Measurements from ENCODE around the gene GNG7. TPM values are rescaled to one million over a fixed set of nuclear protein-coding genes. Genes with fewer than 3 reads are reported as not detected.
A peak's percentile ranks its signal among the peaks of the same experiment; 100 is the strongest.

The GNG7 gene
- total RNA-seq, 2 donors from 2014 or later: 8.7 to 22.9 TPM

DNA sequence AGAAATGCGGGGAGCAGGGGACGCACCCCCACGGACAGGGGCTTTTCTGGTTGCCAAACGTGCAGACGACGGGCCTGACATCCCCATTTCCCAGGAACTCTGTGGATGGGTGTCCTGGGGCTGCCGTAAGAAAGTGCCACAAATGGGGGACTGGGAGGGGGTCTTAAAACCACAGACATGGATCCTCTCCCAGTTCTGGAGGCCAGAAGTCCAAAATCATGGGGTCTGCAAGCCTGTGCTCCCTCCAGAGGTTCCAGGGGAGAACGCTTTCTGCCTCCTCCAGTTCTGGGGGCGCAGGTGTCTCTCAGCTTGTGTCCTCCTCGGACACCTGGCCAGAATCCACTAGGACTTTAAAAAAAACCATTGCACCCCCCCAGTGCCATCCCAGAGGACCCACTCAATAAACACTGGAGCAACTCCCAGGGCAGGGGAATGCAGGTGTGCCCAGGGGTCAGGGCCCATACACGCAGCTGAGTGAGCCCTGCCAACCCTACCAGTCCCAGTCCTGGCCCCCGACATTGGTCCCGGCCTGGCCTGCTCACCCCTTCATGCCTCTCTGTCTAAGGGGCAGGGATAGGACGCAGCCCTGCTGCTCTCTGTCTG is 122.7 kb downstream of the GNG7 start:
- peak overlapping the region; percentile 78 to 83 for H3K27ac ChIP-seq
- intact Hi-C loops (cut with DNase I): loop anchor here (1.0 to 2.0 kb wide), 2 partner anchors 37 to 105 kb away; no protein-coding TSS in a partner anchor
- peak overlapping the region; percentile 31 to 37 for H3K4me3 ChIP-seq
- no peaks in the 10 kb centered on the region for H3K36me3 ChIP-seq
- no peak for DNase-seq (ENCODE audit: low spot score)
- H3K9me3 ChIP-seq: no peaks in the 10 kb centered on the region
- H3K27me3 ChIP-seq (replicated peaks; ENCODE audit: insufficient read depth): no peaks in the 10 kb centered on the region
- 40% methylated on average over 14 of the region's 14 CpGs for WGBS
- H3K4me1 ChIP-seq (replicated peaks): peaks cover 15% of the 10 kb centered on the region
- TF ChIP-seq POLR2A (IDR thresholded peaks at IDR 0.05) (no peak), POLR2AphosphoS5 (IDR thresholded peaks at IDR 0.05) (no peak)
- TF ChIP-seq, protein P1, sequence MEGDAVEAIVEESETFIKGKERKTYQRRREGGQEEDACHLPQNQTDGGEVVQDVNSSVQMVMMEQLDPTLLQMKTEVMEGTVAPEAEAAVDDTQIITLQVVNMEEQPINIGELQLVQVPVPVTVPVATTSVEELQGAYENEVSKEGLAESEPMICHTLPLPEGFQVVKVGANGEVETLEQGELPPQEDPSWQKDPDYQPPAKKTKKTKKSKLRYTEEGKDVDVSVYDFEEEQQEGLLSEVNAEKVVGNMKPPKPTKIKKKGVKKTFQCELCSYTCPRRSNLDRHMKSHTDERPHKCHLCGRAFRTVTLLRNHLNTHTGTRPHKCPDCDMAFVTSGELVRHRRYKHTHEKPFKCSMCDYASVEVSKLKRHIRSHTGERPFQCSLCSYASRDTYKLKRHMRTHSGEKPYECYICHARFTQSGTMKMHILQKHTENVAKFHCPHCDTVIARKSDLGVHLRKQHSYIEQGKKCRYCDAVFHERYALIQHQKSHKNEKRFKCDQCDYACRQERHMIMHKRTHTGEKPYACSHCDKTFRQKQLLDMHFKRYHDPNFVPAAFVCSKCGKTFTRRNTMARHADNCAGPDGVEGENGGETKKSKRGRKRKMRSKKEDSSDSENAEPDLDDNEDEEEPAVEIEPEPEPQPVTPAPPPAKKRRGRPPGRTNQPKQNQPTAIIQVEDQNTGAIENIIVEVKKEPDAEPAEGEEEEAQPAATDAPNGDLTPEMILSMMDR (IDR thresholded peaks at IDR 0.05): no peak

DNA sequence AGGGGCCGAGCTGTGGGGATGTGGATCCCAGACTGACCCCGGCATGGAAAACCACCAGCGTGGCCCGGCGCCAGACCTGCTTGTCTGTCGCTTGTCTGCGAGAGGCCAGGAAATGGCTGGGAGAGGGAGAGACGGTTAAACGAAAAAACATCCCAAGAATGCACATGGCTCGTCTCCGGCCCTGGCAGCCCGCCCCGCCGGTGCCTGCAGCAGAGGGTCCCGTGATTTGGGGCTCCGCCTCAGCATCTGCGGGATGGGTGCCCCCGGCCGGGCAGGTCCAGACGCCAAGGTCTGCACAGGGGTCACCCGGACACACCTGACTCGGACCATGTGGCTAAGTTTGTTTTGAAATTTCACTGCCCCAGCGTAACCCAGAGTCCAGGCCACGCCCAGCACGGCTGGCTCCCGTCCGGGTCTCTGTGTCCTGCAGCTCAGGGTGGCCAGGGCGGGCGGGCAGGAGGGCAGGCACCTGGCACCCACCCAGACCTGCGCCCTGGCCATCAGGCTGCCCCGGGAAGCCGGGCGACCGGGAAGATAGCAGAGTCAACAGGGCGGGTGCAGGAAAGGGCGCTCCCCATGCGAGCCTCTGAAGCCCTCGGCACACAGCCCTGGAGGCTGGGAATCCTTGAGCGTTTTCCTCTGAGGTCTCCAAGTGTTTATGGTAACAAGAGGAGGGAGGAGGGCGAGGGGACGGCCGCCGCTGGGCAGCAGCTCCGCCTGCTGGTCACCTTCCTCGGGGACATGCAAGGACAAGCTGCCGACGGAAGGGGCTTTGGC is 123.4 kb downstream of the GNG7 start:
- Histone ChIP-seq H3K27me3 (replicated peaks; ENCODE audit: insufficient read depth) (no peaks in the 10 kb centered on the region), H3K36me3 (no peaks in the 10 kb centered on the region), H3K4me1 (replicated peaks) (peaks cover 15% of the 10 kb centered on the region), H3K4me3 (peak overlapping the region; percentile 31 to 37), H3K27ac (peak overlapping the region; percentile 78 to 83), H3K9me3 (no peaks in the 10 kb centered on the region)
- peak; percentile 91 for DNase-seq (ENCODE audit: low spot score)
- no peak for TF ChIP-seq POLR2A (IDR thresholded peaks at IDR 0.05)
- TF ChIP-seq, protein P1 (IDR thresholded peaks at IDR 0.05): peak; percentile 86 to 99 (median 97)
- TF ChIP-seq POLR2AphosphoS5 (IDR thresholded peaks at IDR 0.05): peak; percentile 90
- WGBS: under 1% methylated on average over 47 of the region's 47 CpGs
- intact Hi-C loops (cut with DNase I): loop anchor here (1.0 to 2.0 kb wide), 3 partner anchors 32 to 105 kb away; no protein-coding TSS in a partner anchor

DNA sequence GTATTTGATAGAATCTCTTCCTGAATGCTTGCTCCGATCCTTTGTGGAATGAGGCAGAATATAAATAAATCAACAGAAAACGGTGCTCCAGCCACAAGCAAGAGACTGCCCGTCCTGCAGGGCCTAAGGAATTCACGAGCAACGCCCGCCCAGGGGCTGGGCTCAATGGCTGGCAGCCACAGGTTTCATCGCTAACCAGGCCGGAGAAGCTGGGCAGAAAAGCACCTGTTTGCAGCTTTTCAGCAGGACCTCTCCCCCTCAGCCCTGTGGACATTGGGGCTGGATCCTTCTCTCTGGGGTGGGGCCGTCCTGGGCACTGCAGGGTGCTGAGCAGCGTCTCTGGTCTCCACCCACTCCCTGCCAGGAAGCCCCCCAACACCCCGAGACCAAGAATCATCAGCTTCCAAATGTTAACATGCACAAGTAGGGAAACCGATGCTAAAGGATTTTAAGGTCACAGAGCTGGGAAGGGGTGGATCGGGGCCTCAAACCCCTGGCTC is 124.1 kb downstream of the GNG7 start:
- H3K27me3 ChIP-seq (replicated peaks; ENCODE audit: insufficient read depth): no peaks in the 10 kb centered on the region
- WGBS: 13% methylated on average over 13 of the region's 13 CpGs
- no peaks in the 10 kb centered on the region for H3K9me3 ChIP-seq
- H3K4me3 ChIP-seq: peak overlapping the region in 1 of 2 donors; percentile 37
- no peaks in the 10 kb centered on the region for H3K36me3 ChIP-seq
- no peak for TF ChIP-seq POLR2A (IDR thresholded peaks at IDR 0.05)
- peak; percentile 61 for TF ChIP-seq POLR2AphosphoS5 (IDR thresholded peaks at IDR 0.05)
- peak overlapping the region; percentile 78 to 83 for H3K27ac ChIP-seq
- H3K4me1 ChIP-seq (replicated peaks): peaks cover 15% of the 10 kb centered on the region
- intact Hi-C loops (cut with DNase I): loop anchor here (1.0 to 2.0 kb wide), 2 partner anchors 33 to 36 kb away; no protein-coding TSS in a partner anchor
- peak; percentile 55 for DNase-seq (ENCODE audit: low spot score)

DNA sequence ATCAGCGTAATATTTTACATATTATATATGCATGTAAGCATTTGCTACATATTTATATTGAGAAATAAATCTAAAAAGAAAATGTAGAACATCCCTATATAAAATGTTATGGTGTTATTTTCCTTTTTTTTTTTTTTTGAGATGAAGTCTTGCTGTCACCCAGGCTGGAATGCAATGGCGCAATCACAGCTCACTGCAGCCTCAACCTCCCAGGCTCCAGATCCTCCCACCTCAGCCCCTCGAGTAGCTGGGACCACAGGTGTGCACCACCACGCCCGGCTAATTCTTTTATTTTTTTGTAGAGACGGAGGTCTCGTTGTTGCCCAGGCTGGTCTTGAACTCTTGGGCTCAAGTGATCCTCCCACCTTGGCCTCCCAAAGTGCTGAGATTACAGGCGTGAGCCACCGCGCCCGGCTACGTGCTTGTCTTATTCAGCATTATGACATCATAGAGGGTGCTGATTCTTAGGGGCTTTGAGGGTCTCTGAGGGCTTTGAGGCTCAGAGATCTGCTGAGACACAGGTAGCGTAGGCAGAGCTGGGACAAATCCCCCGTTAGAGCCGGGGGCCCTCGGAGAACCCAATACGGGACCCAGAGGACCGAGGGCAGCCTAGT is 124.7 kb downstream of the GNG7 start:
- no peak overlapping the region for H3K4me3 ChIP-seq
- peak overlapping the region; percentile 78 to 83 for H3K27ac ChIP-seq
- H3K9me3 ChIP-seq: no peaks in the 10 kb centered on the region
- WGBS: 72% methylated on average over 18 of the region's 18 CpGs
- DNase-seq (ENCODE audit: low spot score): no peak
- TF ChIP-seq, protein P1 (IDR thresholded peaks at IDR 0.05): no peak
- TF ChIP-seq POLR2A (IDR thresholded peaks at IDR 0.05) (no peak), POLR2AphosphoS5 (IDR thresholded peaks at IDR 0.05) (no peak)
- no peaks in the 10 kb centered on the region for H3K27me3 ChIP-seq (replicated peaks; ENCODE audit: insufficient read depth)
- no peaks in the 10 kb centered on the region for H3K36me3 ChIP-seq
- H3K4me1 ChIP-seq (replicated peaks): peaks cover 15% of the 10 kb centered on the region
- intact Hi-C loops (cut with DNase I): loop anchor here (1.0 to 2.0 kb wide), 2 partner anchors 33 to 35 kb away; no protein-coding TSS in a partner anchor
